HG03439 (cell line): ENCODE measurements around the gene SRGAP2B.
"Not testable (repeated sequence)": the region's sequence is repeated elsewhere in the genome, so short reads cannot be mapped to it uniquely, and the experiment has no call there.

Experiments
- ATAC-seq: cut with Tn5 transposase; IDR thresholded peaks from one replicate; pipeline ENCODE4 v1.9.1; 2021; ENCODE audit warnings: mild to moderate bottlenecking, moderate library complexity; ENCODE audit not compliant: unreplicated experiment

SRGAP2B gene

DNA sequence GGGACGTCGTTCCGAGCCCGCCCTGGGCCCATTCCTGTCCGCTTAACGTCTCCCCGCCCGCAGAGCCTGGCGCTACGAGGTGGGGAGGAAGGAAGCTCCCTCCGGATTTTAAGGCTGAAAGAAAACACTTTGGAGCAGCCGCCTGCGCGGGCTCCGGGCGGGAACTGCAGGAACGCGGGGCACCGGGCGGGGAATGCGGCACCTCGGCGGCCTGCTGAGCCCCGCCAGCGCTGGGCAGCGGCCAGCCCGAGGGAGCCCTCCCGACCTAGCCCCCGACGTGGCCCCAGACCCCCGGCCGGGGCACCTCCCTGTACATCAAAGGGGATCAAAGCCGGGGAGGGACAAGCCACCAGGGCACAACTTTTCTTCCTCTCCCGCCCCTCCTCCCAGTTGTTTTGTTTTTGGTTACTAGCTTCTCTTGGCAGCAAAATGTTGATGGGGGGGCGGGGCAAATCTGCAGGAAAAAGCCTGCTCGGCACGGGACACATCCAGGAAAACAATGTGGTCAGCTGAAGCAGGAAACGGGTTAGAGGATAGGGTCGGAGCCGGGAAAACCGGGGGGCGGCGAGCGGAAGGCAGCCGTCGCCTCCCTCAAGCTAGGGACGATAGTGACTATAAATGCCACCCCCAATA is 1.5 kb downstream of the SRGAP2B start:
- ATAC-seq, result not testable (repeated sequence)

DNA sequence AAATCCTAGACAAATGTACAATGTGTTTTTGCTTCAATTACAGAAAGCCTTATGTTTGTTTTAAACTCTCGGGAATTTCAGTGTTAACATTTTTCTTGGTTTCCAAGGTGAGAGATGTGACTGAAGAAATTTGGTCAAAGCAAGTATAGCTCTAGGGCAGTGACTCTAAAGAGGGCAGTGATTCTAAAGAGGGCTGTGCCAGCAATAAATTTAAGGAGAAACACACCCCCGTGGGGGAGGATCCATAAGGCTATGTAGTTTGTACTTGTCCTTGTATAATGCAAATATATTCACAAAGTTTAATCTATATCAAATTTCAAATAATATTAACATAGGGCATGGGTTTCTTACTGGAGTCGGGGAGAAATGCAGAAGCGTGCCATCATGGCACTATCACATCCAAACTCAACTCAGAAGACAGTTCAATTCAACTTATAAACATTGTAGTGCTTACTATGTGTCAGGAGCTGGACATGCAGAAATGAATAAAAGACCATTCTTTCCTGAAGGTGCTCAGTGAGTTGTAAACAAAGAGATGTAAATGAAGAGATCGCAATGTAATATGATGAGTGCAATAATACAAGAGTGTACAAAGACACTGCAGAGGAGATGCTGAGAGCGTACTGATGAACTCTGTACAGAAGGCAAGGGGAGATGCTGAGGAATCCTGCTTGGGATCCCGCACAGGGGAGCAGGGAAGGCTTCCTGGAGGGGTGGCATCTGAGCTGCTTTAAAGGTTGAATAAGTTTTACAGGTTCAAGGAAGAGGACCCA is 12.5 kb downstream of the SRGAP2B start:
- not testable (repeated sequence) for ATAC-seq

DNA sequence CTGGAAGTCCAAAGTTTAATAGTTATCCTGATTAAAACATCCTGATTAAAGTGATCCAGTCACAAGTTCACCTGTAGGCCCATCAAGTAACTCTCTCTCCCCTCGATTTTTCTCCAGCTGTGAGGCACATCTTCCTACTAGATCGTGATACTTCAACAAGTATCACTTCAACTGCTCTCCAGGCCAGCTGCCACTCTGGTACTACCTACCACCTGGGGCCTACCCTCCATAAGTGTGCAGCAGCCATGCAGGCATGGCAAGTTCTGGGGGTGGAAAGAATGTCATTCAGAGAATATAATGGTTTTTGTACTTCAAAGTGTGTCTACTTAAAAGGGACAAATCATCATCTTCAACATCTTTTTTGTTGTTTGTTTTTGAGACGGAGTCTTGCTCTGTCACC is 14.9 kb downstream of the SRGAP2B start:
- not testable (repeated sequence) for ATAC-seq

DNA sequence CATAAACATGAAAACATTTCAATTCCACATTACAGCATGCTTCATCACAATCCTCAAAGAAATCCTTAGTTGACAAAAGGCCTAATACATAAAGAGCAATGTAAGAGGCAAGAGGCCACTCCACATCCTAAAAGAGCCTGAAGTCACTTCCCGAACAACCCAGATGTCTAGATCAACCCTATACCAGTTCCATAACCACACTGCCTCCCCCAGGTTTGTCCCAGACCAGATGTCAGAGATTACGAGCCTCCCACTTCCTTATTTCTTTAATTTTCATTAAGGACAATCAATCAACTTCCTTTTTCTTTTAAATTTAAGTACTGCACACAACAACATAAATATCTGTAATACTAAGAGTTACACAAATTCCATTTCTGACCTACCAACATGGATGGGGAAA is 15.4 kb downstream of the SRGAP2B start:
- not testable (repeated sequence) for ATAC-seq

DNA sequence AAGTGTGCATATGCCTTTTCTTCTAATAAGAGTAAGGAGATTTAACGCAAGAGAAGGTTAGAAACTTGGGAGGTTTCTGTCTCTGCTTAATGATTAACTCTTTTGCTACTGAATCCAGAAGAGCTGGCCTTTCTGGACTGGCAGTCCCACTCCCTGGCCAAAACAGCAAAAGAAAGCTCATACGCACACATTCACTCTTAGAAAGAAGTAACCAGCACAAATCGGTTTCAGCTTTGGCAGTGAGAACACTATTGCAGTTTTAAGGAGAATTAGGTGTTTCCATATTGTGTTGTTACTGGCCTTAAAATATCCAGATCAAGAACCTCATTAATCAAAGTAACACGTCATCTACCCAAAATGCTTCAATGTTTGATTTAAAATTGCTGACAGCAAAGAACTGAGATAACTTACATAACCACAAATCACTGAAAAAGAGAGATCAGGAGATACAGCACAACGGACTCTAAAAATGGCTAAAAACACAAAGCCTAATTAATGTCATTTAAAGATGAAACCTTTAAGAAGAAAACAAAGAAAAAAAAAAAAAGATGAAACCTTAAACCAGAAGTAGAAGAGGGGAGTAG is 16.2 kb downstream of the SRGAP2B start:
- not testable (repeated sequence) for ATAC-seq

DNA sequence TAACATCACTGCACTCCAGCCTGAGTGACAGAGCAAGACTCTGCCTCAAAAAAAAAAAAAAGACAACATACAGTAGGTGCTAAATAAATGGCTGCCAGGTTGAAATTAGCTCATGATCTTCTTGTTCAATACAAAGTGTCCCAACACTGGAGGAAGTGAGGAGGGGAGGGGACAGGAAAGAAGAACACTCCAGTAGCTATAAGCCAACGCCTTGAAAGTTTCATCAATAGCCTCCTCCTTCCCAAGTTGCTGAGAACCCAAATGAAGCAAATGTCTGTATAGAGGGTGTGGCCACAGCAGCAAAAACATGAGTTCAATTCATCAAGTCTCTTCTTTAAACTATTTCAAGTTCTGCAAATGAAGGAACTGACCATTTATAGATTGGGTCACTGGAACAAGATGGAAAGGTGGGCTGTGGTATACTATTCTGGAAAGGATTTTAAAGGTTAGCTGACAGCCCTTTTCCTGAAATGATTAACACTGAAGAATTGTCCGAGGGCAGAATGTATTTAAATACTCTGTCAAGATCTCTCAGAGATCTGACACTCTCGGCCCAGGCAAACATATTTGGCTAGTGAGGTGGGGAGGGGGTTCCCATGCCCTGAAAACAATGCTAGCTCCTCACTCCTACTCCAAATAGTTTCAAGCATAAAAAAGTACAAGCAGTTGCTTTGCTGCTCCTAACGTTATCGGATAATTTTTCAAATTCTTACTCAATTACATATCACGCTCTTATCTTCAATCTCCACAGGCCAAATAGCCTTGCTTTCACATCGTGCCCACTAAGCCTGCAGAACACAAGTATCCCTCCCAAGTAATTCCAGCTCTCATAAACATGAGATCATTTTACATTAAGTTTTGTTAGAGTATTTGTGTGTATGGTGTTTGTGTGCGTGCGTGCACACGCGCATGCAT is 17.0 kb downstream of the SRGAP2B start:
- ATAC-seq, result not testable (repeated sequence)

DNA sequence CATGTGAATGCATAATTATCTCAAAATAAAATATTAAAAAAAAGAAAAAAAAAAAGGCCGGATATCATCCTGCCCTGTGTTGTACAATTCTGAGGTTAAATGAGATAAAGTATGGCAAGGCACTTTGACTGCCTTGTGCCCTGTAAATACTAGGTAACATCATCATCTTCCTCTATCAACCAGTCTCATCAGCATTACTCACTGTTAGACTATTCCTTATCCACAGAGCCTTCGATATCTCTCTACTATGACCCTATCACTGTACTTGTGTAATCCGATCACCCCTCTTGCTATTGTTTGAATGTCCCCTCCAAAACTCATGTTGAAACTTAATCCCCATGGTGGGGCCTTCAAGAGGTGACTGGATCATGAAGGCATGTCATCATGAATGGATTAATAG is 18.3 kb downstream of the SRGAP2B start:
- ATAC-seq, result not testable (repeated sequence)

DNA sequence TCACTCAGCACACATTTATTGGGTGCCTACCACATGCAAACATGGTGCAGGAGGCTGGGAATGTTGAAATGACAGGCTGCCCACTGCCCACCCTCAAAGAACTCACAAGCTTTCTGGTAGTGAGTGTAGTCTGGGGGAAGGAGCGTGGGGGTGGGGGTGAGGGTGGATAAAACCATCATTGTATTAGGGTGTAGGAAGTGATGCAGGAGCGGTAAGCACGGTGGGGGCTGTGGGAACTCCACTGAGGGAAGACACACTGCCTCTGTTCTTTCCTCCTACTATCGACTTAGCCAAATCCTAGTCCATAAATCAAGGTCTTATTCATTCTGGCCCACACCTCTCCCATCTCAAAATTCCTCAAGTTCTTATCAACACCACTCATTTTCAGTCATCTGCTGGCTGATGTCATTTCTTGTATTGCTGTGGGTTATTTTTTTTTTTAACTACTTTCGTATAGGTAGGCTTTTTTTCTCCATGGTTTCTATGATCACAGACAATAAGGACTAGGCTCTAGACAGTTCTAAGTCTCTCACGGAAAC is 21.0 kb downstream of the SRGAP2B start:
- not testable (repeated sequence) for ATAC-seq

DNA sequence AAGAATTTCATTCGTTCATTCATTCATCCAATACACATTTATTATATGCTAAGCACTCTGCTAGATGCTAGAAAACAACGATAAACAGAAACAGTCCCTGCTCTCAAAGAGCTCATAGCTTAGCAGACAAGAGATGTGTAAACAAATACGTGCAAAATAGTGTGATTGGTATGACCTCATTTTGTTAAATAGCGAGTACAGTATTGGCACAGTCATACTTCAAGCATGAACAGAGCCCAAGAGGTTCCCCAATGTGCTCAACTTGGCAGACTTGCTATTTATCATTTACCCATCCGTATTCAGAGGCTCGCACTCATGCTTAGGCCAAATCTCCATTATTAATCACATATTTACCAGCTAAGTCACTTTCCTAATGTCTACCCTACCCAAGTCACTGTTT is 23.6 kb downstream of the SRGAP2B start:
- ATAC-seq, result not testable (repeated sequence)

DNA sequence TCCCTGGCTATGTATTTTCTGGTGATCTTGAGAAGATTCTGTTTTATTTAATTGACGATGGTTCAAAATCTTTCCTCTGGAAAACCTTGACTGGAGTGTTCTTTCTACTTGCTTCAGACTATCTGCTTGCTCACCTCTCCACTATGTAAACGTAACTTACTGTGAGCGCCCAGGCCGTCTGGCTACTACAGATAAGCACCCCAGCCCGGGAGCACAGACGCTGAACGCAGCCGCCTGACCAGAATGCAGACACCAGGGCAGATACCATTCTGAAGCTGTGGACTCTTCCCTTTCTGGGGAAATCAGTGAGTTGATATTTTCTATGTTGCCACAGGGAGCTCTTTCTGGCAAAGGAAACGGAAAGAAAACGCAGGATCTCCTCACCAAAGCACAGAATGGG is 28.6 kb downstream of the SRGAP2B start:
- not testable (repeated sequence) for ATAC-seq

DNA sequence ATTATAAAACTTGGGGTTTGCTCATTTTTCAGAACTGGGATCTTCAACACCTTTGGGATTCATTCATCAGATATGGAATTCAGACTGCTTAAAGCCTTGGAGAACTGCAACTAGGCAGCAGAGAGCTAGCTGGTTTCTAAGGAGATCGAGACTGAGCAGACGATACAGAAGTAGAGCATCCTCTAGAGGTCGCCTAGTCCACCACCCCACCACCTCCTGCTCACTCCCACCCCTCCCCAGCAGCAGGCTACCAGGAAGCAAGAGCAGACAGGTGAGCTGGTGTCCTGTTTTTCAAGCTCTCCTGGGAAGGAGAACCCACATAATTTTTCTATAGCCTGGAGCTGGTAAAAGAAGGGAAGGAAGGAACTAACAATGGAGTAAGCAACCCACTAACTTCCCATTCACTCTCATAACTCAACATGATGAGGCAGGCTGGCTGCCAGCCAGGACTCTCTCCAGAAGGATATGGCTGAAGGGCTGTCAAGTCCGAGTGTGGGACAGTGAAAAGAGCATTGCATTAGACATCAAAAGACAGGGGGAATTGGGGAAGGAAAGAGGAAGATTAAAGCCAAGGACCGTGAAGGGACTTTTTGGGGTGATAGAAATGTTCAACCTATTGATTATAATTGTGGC is 29.8 kb downstream of the SRGAP2B start:
- not testable (repeated sequence) for ATAC-seq

DNA sequence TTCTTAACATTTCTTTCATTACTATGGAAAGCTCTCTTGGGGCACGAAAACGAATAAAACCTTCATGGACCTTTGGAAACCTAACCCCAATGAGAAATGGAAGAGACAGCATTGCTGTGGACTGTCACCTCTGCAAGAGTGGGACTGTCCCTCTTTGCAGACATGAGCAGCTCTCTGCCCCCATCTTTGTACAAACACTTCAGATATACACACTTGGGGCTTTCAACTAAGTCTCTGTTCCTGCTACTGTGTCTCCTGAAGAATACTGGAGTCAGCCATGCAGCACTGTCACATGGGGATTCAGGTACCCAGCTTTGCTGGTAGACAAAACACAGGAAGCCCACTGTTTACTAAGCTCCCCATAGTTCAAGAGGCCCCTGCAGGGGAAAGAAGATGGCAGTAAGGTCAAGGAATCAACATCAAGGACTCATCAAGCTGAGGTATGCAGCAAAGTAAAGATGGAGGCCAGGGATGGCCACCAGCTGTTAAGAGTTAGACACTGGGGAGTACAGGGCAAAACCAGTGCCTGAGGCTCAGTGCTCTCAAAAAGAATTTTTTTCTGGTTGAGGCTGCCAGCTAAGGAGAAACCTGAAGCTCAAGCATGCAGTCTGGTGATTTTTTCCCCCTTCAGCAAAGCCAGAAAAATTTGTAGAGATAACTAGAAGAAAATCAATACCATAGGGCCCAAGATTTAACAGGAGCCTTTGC is 31.0 kb downstream of the SRGAP2B start:
- ATAC-seq, result not testable (repeated sequence)

DNA sequence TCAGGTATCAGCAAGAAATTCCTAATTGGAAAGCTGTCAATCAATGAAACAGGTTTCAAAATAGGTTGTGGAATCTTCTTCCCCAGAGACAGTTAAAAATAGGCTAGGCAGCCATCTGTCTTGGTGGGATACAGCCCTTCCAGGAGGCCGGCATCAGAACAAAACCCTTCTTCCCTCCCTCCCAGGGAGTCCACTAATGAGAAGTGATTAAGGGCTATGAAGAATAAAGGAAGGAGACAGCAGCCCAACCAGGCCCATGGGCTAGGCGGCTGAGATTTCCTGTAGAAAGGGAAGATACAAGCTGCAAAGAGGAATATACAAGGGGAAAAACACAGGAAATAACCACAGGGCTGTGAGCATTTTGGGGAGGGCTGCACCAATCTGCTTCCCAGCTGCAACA is 31.8 kb downstream of the SRGAP2B start:
- not testable (repeated sequence) for ATAC-seq

DNA sequence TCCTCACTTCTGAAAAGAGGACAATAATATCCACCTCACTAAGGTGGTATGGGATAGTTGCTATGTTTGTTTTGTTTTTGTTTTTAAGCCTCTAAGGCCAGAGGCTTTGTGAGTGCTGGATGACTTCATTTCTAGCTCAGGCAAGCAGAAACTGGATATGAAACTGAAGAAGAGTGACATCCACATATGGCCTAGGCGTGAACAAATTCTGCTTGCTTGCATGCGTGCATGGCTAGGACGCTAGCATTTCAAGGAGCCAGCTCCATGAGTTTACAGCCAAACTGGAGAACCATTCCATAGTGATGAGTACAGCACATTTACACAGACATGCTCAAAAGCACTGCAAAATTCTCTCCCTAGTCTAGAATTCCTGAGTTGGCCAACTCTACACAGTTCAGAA is 36.9 kb downstream of the SRGAP2B start:
- ATAC-seq, result not testable (repeated sequence)

DNA sequence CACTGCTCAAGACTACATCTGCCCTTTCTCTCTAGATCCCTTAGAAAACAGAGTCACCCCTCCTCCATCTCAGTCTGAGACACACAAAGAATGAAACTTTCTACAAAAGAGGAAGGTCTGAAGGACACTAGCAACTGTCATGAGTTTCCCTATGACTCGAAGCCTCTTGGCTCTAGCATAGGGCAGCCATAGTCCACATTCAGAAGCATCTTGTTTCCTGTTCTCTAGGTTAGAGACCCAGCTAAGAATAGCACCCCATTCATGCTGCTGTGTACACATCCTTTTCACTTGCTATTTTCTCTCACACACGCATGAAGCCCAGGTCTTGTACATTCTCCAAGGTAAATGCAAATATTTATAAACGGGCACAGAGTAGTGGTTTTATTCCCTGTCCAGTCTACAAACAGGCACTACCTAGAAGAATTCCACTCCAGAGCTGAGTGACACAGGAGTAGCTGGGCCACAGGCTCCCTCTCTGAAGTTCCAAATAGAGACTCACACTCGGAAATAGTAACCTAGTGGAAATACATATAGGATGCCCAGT is 39.8 kb downstream of the SRGAP2B start:
- peak; percentile 99 for ATAC-seq

DNA sequence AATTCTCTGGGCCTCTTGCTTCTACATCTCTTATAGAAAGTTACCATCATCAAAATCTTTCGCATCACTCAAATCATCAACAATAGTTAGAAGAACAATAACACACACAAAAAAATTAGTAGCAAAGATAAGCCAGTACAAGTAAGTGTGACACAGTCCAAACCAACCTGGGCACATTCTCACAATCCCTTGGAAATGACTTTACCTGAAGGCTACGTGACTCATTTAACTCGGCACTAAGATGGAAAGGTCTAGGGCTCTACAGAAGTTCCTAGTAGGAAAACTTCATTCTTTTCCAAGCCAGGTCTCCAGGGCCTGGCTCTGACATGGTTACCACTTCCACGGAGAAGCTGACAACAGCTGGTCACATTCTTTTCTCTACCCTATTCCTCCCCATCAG is 41.7 kb downstream of the SRGAP2B start:
- ATAC-seq, result not testable (repeated sequence)

DNA sequence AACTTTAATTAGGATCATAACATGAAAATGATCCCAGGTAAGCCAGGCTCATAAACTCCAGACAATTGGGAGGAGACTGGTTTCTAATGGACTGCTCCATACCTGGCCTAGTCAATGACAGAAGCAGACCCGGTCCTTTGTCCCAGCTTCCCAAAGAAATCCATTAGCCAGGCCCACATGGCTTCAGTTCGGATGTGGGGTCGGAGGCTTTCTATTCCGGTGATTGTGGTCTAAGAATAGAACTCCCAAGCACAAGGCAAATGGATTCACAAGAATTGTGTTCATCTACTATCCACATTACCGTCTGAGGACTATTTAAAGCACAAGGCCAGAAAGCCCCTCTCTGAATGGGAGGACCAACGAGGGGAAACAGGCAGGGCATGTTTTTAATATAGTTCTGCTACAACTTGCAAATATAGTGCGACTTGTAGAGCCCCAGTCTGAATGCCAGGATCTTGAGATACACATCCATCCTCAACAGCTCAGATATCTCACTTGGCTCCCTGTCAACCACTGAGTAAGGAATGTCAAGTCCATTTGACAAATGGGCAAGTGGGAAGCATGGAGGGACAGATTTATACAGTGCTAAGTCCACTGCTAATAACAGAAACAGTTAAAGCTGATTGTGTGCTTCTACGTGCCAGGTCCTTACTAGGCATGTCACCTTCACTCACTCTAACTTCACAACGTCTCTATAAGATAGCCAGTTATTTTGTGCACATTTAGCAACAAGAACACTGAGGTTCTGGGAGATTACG is 42.9 kb downstream of the SRGAP2B start:
- ATAC-seq, result not testable (repeated sequence)

DNA sequence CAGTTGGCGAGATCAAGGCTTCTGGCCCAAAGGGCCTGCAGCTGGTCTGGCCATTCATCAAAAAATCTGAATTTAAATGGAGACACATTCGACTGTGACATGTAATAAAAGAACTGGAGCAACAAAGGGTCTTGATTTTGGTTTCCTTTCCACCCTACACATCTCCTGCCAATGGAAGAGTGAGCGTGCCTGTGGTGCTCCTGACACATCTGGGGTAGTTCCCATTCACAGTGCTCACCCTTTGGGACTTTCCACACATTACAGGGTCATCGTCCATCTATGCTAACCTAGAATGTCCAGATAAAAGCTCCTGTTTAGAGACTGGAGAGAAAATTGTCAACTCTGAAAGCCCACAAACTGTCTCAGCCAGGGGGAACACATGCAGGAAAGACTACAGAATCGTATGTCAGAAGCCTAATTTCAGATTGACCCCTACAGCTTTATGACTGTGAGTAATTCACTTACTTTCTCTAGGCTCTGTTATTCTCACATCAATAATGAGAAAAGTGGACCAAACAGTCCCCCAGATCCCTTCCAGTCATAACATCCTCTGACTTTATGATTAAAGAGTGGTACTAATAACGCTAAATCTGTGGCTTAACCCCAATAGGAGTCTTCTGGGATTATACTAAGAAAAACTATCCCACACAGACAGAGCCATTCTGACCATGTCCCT is 46.8 kb downstream of the SRGAP2B start:
- ATAC-seq, result not testable (repeated sequence)
